Endothelial cell of umbilical vein (primary cell): ENCODE measurements around the gene PCDHGA2. TPM values are rescaled to one million over a fixed set of nuclear protein-coding genes. Genes with fewer than 3 reads are reported as not detected.

ENCODE experiments used
- BruUV-seq: library from RNA; stranded (reverse); fragments of 400-500 nt; replicated peaks from 2 replicates; lab custom pipeline; 2021; lab: Mats Ljungman, UMichigan
- CTCF ChIA-PET: fragments of 300-600, 350-600 bp; sonication (Branson Sonifier 250); formaldehyde crosslinking; loops from one replicate; lab custom pipeline; 2021; ENCODE audit warnings: antibody characterized with exemption, inconsistent platforms; lab: Charles Lee
- POLR2A ChIA-PET: fragments of 300-600, 350-600 bp; sonication (Branson Sonifier 250); formaldehyde crosslinking; loops from one replicate; lab custom pipeline; 2021; ENCODE audit warnings: antibody characterized with exemption, inconsistent platforms; lab: Charles Lee
- DNase-seq: peaks from one replicate; pipeline ENCODE4 v3.0.0-alpha.2; 2011; ENCODE audit warnings: low read depth, low spot score
- FAIRE-seq: peaks from 2 replicates; lab custom pipeline; 2011; peaks lifted over from hg19 to GRCh38; lab: Jason Lieb, UNC
- H2AFZ ChIP-seq: 2 replicates; pipeline ENCODE4 v1.6.0; 2012; ENCODE audit warnings: low read depth, low read length, control low read depth, inconsistent platforms
- H3K27ac ChIP-seq: 2 replicates; pipeline ENCODE4 v1.5.1; 2011; ENCODE audit warnings: low read depth, mild to moderate bottlenecking, control low read depth, low read length, moderate library complexity; ENCODE audit not compliant: insufficient read depth
- H3K27me3 ChIP-seq, 2 experiments: 2 replicates each; pipeline versions ENCODE4 v1.6.0 to v1.6.1; 2011; ENCODE audit warnings: low read length in 2 of 2, mixed read lengths in 1 of 2; ENCODE audit not compliant: control insufficient read depth in 2 of 2, insufficient read depth in 2 of 2
- H3K36me3 ChIP-seq, 2 experiments: 2 replicates in 1 of 2; 3 replicates in 1 of 2; pipeline ENCODE4 v1.5.1; 2011; ENCODE audit warnings: low read length in 2 of 2, mild to moderate bottlenecking in 1 of 2, moderate library complexity in 1 of 2; ENCODE audit not compliant: control insufficient read depth in 2 of 2, insufficient read depth in 2 of 2; ENCODE audit errors: extremely low read depth in 1 of 2
- H3K4me1 ChIP-seq: 3 replicates; pipeline ENCODE4 v1.5.1; 2011; ENCODE audit warnings: mild to moderate bottlenecking, low read length; ENCODE audit not compliant: control insufficient read depth, insufficient read depth; ENCODE audit errors: extremely low read depth
- H3K4me2 ChIP-seq: 2 replicates; pipeline ENCODE4 v1.6.1; 2011; ENCODE audit warnings: low read length, control low read depth, mixed read lengths; ENCODE audit not compliant: insufficient read depth
- H3K4me3 ChIP-seq, 3 experiments: fragments of 200-600 bp in 1 of 3; sonication (generic), shearing (Covaris generic) in 1 of 3; replicated peaks in 1 of 3; 2 replicates each; pipeline ENCODE4 v1.5.1; 2011 to 2016; ENCODE audit warnings: control low read depth in 3 of 3, low read length in 3 of 3, mild to moderate bottlenecking in 2 of 3, inconsistent platforms in 1 of 3, low read depth in 1 of 3, moderate library complexity in 1 of 3; ENCODE audit not compliant: insufficient read depth in 1 of 3
- H3K79me2 ChIP-seq: 2 replicates; pipeline ENCODE4 v1.6.0; 2012; ENCODE audit warnings: low read length, inconsistent platforms; ENCODE audit not compliant: control insufficient read depth, insufficient read depth
- H3K9ac ChIP-seq: replicated peaks from 2 replicates; pipeline ENCODE3; 2011; ENCODE audit warnings: low read length, control low read depth; ENCODE audit not compliant: insufficient read depth; ENCODE audit errors: extremely low read depth
- H3K9me1 ChIP-seq: replicated peaks from 3 replicates; pipeline ENCODE4 v1.6.0; 2011; ENCODE audit warnings: mild to moderate bottlenecking, low read length; ENCODE audit not compliant: control insufficient read depth, insufficient read depth; ENCODE audit errors: extremely low read depth
- H3K9me3 ChIP-seq: replicated peaks from 2 replicates; pipeline ENCODE4 v1.5.1; 2012; ENCODE audit warnings: low read length, inconsistent platforms; ENCODE audit not compliant: control insufficient read depth, insufficient read depth
- H4K20me1 ChIP-seq: replicated peaks from 2 replicates; pipeline ENCODE3; 2011; ENCODE audit warnings: mild to moderate bottlenecking, low read length; ENCODE audit not compliant: control insufficient read depth, insufficient read depth; ENCODE audit errors: extremely low read depth
- CTCF ChIP-seq, 2 donors: IDR thresholded peaks; 1 replicate in 1 of 2; 2 replicates in 1 of 2; pipeline ENCODE4 v1.5.1; 2011; ENCODE audit warnings: low read length in 2 of 2, mild to moderate bottlenecking in 2 of 2, moderate library complexity in 2 of 2, control low read depth in 1 of 2, inconsistent platforms in 1 of 2, low read depth in 1 of 2; ENCODE audit not compliant: insufficient read depth in 1 of 2; ENCODE audit errors: extremely low read depth in 1 of 2
- EZH2 ChIP-seq: IDR thresholded peaks from 2 replicates; pipeline ENCODE4 v1.6.1; 2012; ENCODE audit warnings: borderline replicate concordance, low read depth, mild to moderate bottlenecking, moderate library complexity, low read length, inconsistent platforms; ENCODE audit not compliant: severe bottlenecking
- FOS ChIP-seq: IDR thresholded peaks from 2 replicates; pipeline ENCODE4 v1.6.1; 2011; ENCODE audit warnings: mild to moderate bottlenecking, low read length, moderate library complexity, borderline replicate concordance; ENCODE audit not compliant: insufficient read depth
- GATA2 ChIP-seq: IDR thresholded peaks from 2 replicates; pipeline ENCODE4 v1.7.0; 2011; ENCODE audit warnings: low read depth, mild to moderate bottlenecking, moderate library complexity, mixed read lengths, low read length; ENCODE audit not compliant: insufficient read length, insufficient read depth
- POLR2A ChIP-seq: IDR thresholded peaks from 2 replicates; pipeline ENCODE4 v1.6.1; 2012; ENCODE audit warnings: low read depth, mild to moderate bottlenecking, control low read depth, low read length
- dilution Hi-C: fragments of 300-500 bp; cut with MboI; formaldehyde crosslinking; loops from one replicate; pipeline ENCODE4 v1.15.0; 2019; ENCODE audit warnings: low sequenced_read_pairs; ENCODE audit not compliant: extremely low pct_ligation_motif_present
- intact Hi-C: fragments of 100-400 bp; cut with micrococcal nuclease; formaldehyde crosslinking; loops from one replicate; pipeline ENCODE4 v1.10.0; 2022
- polyA plus RNA-seq, 4 experiments: library from polyadenylated mRNA; depleted of rRNA in 3 of 4; stranded (reverse) in 3 of 4; unstranded in 1 of 4; fragments of >200 nt; gene quantifications; 2 replicates each; pipeline versions ENCODE4 v1.2.1 to v1.2.3, GENCODE V29; 2011 to 2012; ENCODE audit warnings: missing spikeins in 1 of 4
- total RNA-seq: library from RNA; stranded (reverse); gene quantifications from 2 replicates; pipeline ENCODE4 v1.2.3, GENCODE V29; 2021

The PCDHGA2 gene
- total and polyA plus RNA-seq, 2 donors (not counting 3 experiments of a cell fraction or from before 2014, with no cell fraction given), result 1.2 to 2.0 TPM

GRCh38 chr5:141328231-141328630 is 10.3 kb upstream of the PCDHGA2 start:
- POLR2A ChIA-PET, result no interaction called here
- dilution Hi-C loops, result no loop called here

More at GRCh38 chr5:141328231-141328630, 10.3 kb upstream of the PCDHGA2 start:
- no peaks in the 10 kb centered on the region for H3K9me3 ChIP-seq
- no peaks in the 10 kb centered on the region for H4K20me1 ChIP-seq
- TF ChIP-seq GATA2 (no peak), POLR2A (no peak), EZH2 (no peak), FOS (no peak), CTCF (IDR thresholded peaks at IDR 0.05; ENCODE audit: extremely low read depth in 1 of 2, insufficient read depth in 1 of 2, low read depth in 1 of 2, low read length in 2 of 2) (no peak)
- no peak overlapping the region for H3K4me2 ChIP-seq
- H3K27ac ChIP-seq, result no peak overlapping the region
- no peaks in the 10 kb centered on the region for H3K9me1 ChIP-seq
- H2AFZ ChIP-seq, result no peak overlapping the region
- no peaks in the 10 kb centered on the region for H3K36me3 ChIP-seq
- H3K27me3 ChIP-seq, result peaks cover 20 to 44% of the 10 kb centered on the region in 2 experiments
- H3K79me2 ChIP-seq, result no peaks in the 10 kb centered on the region
- FAIRE-seq (no peak), DNase-seq (no peak)
- H3K9ac ChIP-seq, result no peak overlapping the region
- H3K4me3 ChIP-seq, result no peak overlapping the region
- no peaks in the 10 kb centered on the region for H3K4me1 ChIP-seq
- CTCF ChIA-PET, result interaction anchor here (1.0 to 3.4 kb wide), 8 partner anchors 9 to 239 kb away, joined by 3 to 33 read pairs (median 5); partner anchors contain the start of genes PCDHGA2, PCDHGA3 and PCDHGB3
- no TSS peak for BruUV-seq
- intact Hi-C loops, result no loop called here
